Stimulated activated CD4-positive, alpha-beta T cell treated with anti-CD3 and anti-CD28 coated beads, Interleukin-12 subunit alpha, Interleukin-12 subunit beta, amount 100 ng/mL, for 24 hours (primary cell): ENCODE results near the gene PRR23B.

Experiments used
- DNase-seq, 2 experiments: peaks; one replicate each; pipeline ENCODE4 v3.0.0-alpha.2; 2020; ENCODE audit warnings: low read depth in 2 of 2

PRR23B gene

GRCh38 chr3:138974462-138974861, 46.3 kb downstream of the PRR23B start:
- DNase-seq, result no peak

GRCh38 chr3:138972941-138973340, 47.8 kb downstream of the PRR23B start:
- DNase-seq, result no peak

GRCh38 chr3:138971766-138972320, 48.9 kb downstream of the PRR23B start:
- DNase-seq, result no peak
